Measurements from ENCODE around the gene INTS2. TPM values are rescaled to one million over a fixed set of nuclear protein-coding genes. Genes with fewer than 3 reads are reported as not detected.

INTS2 gene
- total and polyA plus RNA-seq, 12 donors: 1.3 to 14.1 (median 8.7) TPM

DNA sequence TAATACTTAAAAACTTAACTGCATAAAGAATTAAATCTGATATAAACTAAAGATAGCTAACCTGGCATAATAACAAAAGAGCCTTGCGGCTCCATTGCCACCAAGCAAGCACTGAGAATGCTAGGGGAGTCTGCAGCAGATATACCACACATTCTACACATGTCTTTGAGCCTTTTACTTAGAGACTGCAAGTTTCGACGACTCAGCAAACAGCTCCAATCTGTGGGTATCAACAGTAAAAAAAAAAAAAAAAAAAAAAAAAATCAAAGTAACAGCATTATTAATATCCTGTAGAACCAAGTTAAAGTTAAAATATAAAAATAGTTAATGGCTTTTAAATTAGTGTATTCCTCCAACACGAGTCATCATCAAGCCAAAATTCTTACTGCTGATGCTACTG lies 27.8 kb upstream of the INTS2 start:
- H3K4me3 ChIP-seq: no peak overlapping the region
- no peak for DNase-seq
- no peaks in the 10 kb centered on the region for H3K4me1 ChIP-seq (replicated peaks in 1 of 2)
- intact Hi-C loops (cut with DNase I): no loop called here
- 81 to 85% (median 84%) methylated on average over 4 of the region's 4 CpGs for WGBS, 4 donors
- no peaks in the 10 kb centered on the region for H3K9me3 ChIP-seq (replicated peaks in 1 of 3)
- peaks cover 0 to 66% of the 10 kb centered on the region in 2 donors for H3K36me3 ChIP-seq (replicated peaks in 1 of 2)
- H3K27me3 ChIP-seq: no peaks in the 10 kb centered on the region
- TF ChIP-seq CTCF (IDR thresholded peaks at IDR 0.05): no peak
- TF ChIP-seq POLR2A (IDR thresholded peaks at IDR 0.05): no peak
- H3K27ac ChIP-seq: no peak overlapping the region

DNA sequence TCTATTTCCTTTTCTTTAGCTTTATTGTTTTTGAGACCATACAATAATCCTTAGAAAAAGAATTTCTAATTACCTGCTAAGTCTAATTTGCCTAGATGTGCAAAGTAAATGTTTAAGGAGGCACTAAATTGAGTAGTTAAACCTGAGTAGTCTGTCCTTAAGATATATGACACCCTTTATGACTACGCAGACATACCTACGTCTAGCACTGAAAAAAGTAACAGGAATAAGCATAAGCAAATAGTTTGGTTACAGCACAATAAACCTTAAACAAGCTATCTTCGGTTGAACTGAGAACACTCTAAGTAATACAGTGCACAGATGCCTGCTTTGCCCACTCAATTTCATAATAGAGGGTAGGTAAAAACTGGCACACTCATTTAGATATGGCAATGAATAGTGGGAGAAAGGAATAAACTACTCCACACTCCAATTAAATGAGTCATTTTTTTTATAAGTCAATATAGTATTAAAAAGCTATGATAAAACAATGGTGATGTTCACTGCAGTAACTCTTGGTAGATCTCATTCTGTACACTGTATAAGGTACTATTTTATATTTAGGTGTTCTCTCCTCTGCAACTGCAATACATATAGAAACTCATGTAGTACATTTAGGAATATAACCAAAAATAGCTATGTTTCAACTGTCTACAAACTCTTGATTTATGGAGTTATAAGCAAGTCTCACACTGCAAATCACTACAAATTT lies 19.7 kb upstream of the INTS2 start:
- WGBS, 4 donors: 90 to 95% (median 92%) methylated on average over 3 of the region's 3 CpGs
- H3K9me3 ChIP-seq (replicated peaks in 1 of 3): no peaks in the 10 kb centered on the region
- no peak overlapping the region for H3K4me3 ChIP-seq
- no peak for DNase-seq
- H3K36me3 ChIP-seq (replicated peaks in 1 of 2): peaks cover 0 to 70% of the 10 kb centered on the region in 2 donors
- TF ChIP-seq CTCF (IDR thresholded peaks at IDR 0.05) (no peak), POLR2A (IDR thresholded peaks at IDR 0.05) (no peak)
- no peaks in the 10 kb centered on the region for H3K4me1 ChIP-seq (replicated peaks in 1 of 2)
- no peaks in the 10 kb centered on the region for H3K27me3 ChIP-seq
- H3K27ac ChIP-seq: no peak overlapping the region
- intact Hi-C loops (cut with DNase I): no loop called here

DNA sequence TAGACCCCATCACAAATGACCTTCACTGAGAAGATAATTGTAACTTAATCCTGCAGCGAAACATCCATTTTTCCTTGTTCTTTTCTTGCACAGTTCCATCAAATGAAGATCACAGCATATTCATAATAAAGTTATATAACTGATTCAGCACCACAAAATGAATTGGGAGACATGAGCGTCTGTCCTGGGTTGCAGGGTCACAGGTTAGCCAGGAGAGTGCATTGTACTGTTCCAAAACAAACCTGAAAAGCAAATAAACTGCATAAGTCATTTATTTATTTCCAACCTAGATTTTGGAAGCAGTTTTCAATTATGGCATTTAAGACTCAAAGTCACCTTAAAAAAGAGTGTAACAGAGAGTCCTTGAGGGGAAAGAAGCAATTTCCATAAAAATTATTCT lies 18.6 kb upstream of the INTS2 start:
- intact Hi-C loops (cut with DNase I): no loop called here
- TF ChIP-seq POLR2A (IDR thresholded peaks at IDR 0.05): no peak
- TF ChIP-seq CTCF (IDR thresholded peaks at IDR 0.05): no peak
- H3K4me1 ChIP-seq (replicated peaks in 1 of 2): no peaks in the 10 kb centered on the region
- DNase-seq: no peak
- H3K27ac ChIP-seq: no peak overlapping the region
- no peaks in the 10 kb centered on the region for H3K9me3 ChIP-seq (replicated peaks in 1 of 3)
- peaks cover 0 to 59% of the 10 kb centered on the region in 2 donors for H3K36me3 ChIP-seq (replicated peaks in 1 of 2)
- H3K27me3 ChIP-seq: no peaks in the 10 kb centered on the region
- WGBS, 4 donors: 54 to 69% (median 61%) methylated on average over 2 of the region's 2 CpGs
- H3K4me3 ChIP-seq: no peak overlapping the region

- intact Hi-C loops (cut with DNase I): no loop called here
- H3K36me3 ChIP-seq (replicated peaks in 1 of 2): peaks cover 0 to 31% of the 10 kb centered on the region in 2 donors
Measured at GRCh38 chr17:61943117-61943516, 15.3 kb upstream of the INTS2 start.

More at GRCh38 chr17:61943117-61943516, 15.3 kb upstream of the INTS2 start:
- H3K27me3 ChIP-seq: no peaks in the 10 kb centered on the region
- DNase-seq: no peak
- TF ChIP-seq CTCF (IDR thresholded peaks at IDR 0.05): no peak
- no peak for TF ChIP-seq POLR2A (IDR thresholded peaks at IDR 0.05)
- H3K4me3 ChIP-seq: no peak overlapping the region
- WGBS, 4 donors: 88 to 100% (median 94%) methylated on average over 1 of the region's 1 CpG
- no peak overlapping the region for H3K27ac ChIP-seq
- no peaks in the 10 kb centered on the region for H3K9me3 ChIP-seq (replicated peaks in 1 of 3)
- no peaks in the 10 kb centered on the region for H3K4me1 ChIP-seq (replicated peaks in 1 of 2)

Data from adrenal gland (tissue), 12 donors.